OCI-LY3 (cell line): ENCODE results near the gene ANKRD44.

Source experiments
- H2AFZ ChIP-seq: fragments of 200-600, 300-600 bp; shearing (Covaris generic); 2 replicates; pipeline ENCODE4 v1.6.0; 2014; ENCODE audit warnings: antibody characterized with exemption, low read depth, low read length
- H3K27ac ChIP-seq: fragments of 200-600, 300-600 bp; sonication (generic); 2 replicates; pipeline ENCODE4 v1.5.1; 2014; ENCODE audit warnings: mild to moderate bottlenecking, low read length, moderate library complexity, mixed read lengths
- H3K27me3 ChIP-seq: fragments of 200-600, 300-600 bp; sonication (generic); 2 replicates; pipeline ENCODE4 v1.6.1; 2014; ENCODE audit warnings: low read depth, low read length, mixed read lengths
- H3K36me3 ChIP-seq: fragments of 200-600, 300-600 bp; sonication (generic); replicated peaks from 2 replicates; pipeline ENCODE3; 2014; ENCODE audit warnings: low read depth, low read length, mixed read lengths
- H3K4me1 ChIP-seq: fragments of 300-600, 200-600 bp; sonication (generic); 2 replicates; pipeline ENCODE4 v1.6.1; 2014; ENCODE audit warnings: low read length, mixed read lengths
- H3K4me2 ChIP-seq: fragments of 200-600, 300-600 bp; sonication (generic); 2 replicates; pipeline ENCODE4 v1.6.1; 2014; ENCODE audit warnings: low read length, mixed read lengths
- H3K4me3 ChIP-seq: fragments of 300-600, 200-600 bp; sonication (generic); 2 replicates; pipeline ENCODE4 v1.5.1; 2014; ENCODE audit warnings: antibody characterized with exemption, mild to moderate bottlenecking, low read length, moderate library complexity
- H3K79me2 ChIP-seq: fragments of 300-600, 200-600 bp; shearing (Covaris generic); 2 replicates; pipeline ENCODE4 v1.6.1; 2014; ENCODE audit warnings: mild to moderate bottlenecking, low read length, mixed read lengths
- H3K9ac ChIP-seq: fragments of 300-600, 200-600 bp; shearing (Covaris generic); 2 replicates; pipeline ENCODE4 v1.6.0; 2014; ENCODE audit warnings: mild to moderate bottlenecking, low read length, moderate library complexity
- H3K9me3 ChIP-seq: fragments of 200-600, 300-600 bp; shearing (Covaris generic); 2 replicates; pipeline ENCODE4 v1.6.1; 2014; ENCODE audit warnings: low read length, mixed read lengths; ENCODE audit not compliant: insufficient read depth
- H4K20me1 ChIP-seq: fragments of 200-600, 300-600 bp; sonication (generic); 2 replicates; pipeline ENCODE4 v1.6.1; 2016; ENCODE audit warnings: low read length, mixed read lengths; ENCODE audit not compliant: insufficient read depth
- CTCF ChIP-seq: fragments of 200-600, 300-600 bp; sonication (generic); IDR thresholded peaks from 2 replicates; pipeline ENCODE4 v1.5.1; 2014; ENCODE audit warnings: antibody characterized with exemption, low read length, low read depth
- EZH2phosphoT487 ChIP-seq: fragments of 200-600 bp; shearing (Covaris generic); IDR thresholded peaks from 2 replicates; pipeline ENCODE4 v1.6.1; 2018; ENCODE audit warnings: antibody characterized with exemption, mixed run types, low read depth

Gene ANKRD44

GRCh38 chr2:197273485-197273884 lies 37.1 kb downstream of the ANKRD44 start:
- Histone ChIP-seq H3K27me3 (no peaks in the 10 kb centered on the region), H3K27ac (no peak overlapping the region), H3K9me3 (no peaks in the 10 kb centered on the region), H3K36me3 (peaks cover under 1% of the 10 kb centered on the region), H4K20me1 (no peaks in the 10 kb centered on the region; the same call in 1 of the 2 replicates), H3K79me2 (peaks cover 14% of the 10 kb centered on the region; the same call in 1 of the 2 replicates), H2AFZ (no peak overlapping the region), H3K4me3 (no peak overlapping the region), H3K4me1 (no peaks in the 10 kb centered on the region), H3K9ac (no peak overlapping the region), H3K4me2 (no peak overlapping the region)
- TF ChIP-seq CTCF (no peak), EZH2phosphoT487 (no peak)

- H2AFZ ChIP-seq: no peak overlapping the region
- H3K4me3 ChIP-seq: no peak overlapping the region
- no peaks in the 10 kb centered on the region for H3K4me1 ChIP-seq
- H3K27ac ChIP-seq: no peak overlapping the region
- no peaks in the 10 kb centered on the region for H3K36me3 ChIP-seq
- H4K20me1 ChIP-seq: no peaks in the 10 kb centered on the region; the same call in 1 of the 2 replicates
- H3K79me2 ChIP-seq: peaks cover 15% of the 10 kb centered on the region
- H3K9ac ChIP-seq: no peak overlapping the region
- H3K9me3 ChIP-seq: no peaks in the 10 kb centered on the region
- H3K4me2 ChIP-seq: no peak overlapping the region
- no peaks in the 10 kb centered on the region for H3K27me3 ChIP-seq
- no peak for TF ChIP-seq EZH2phosphoT487
- no peak for TF ChIP-seq CTCF
These were observed 40.0 kb downstream of the ANKRD44 start for GRCh38 chr2:197270601-197271000.

- Histone ChIP-seq H3K36me3 (no peaks in the 10 kb centered on the region), H2AFZ (no peak overlapping the region), H3K4me2 (no peak overlapping the region), H3K79me2 (peaks cover 15% of the 10 kb centered on the region), H3K9me3 (no peaks in the 10 kb centered on the region), H3K27ac (no peak overlapping the region), H3K4me3 (no peak overlapping the region), H4K20me1 (no peaks in the 10 kb centered on the region; the same call in 1 of the 2 replicates), H3K9ac (no peak overlapping the region), H3K27me3 (no peaks in the 10 kb centered on the region), H3K4me1 (no peaks in the 10 kb centered on the region)
- TF ChIP-seq EZH2phosphoT487 (no peak), CTCF (no peak)
These were observed 40.8 kb downstream of the ANKRD44 start for GRCh38 chr2:197269815-197270214.

- Histone ChIP-seq H4K20me1 (no peaks in the 10 kb centered on the region; the same call in 1 of the 2 replicates), H2AFZ (no peak overlapping the region), H3K36me3 (no peaks in the 10 kb centered on the region), H3K4me3 (no peak overlapping the region), H3K9ac (no peak overlapping the region), H3K4me2 (no peak overlapping the region), H3K79me2 (peaks cover 19% of the 10 kb centered on the region), H3K9me3 (no peaks in the 10 kb centered on the region), H3K27ac (no peak overlapping the region), H3K27me3 (no peaks in the 10 kb centered on the region), H3K4me1 (no peaks in the 10 kb centered on the region)
- TF ChIP-seq EZH2phosphoT487 (no peak), CTCF (no peak)
These were observed 41.6 kb downstream of the ANKRD44 start for GRCh38 chr2:197268786-197269584.
